Effector CD4-positive, alpha-beta T cell (primary cell): ENCODE data around the gene RAPH1.

Experiments
- DNase-seq: peaks from one replicate; pipeline ENCODE4 v3.0.0-alpha.2; 2020

Gene RAPH1

GRCh38 chr2:203347375-203347774, 187.7 kb downstream of the RAPH1 start:
- DNase-seq, result no peak

- no peak for DNase-seq
Measured at GRCh38 chr2:203346612-203347011, 188.5 kb downstream of the RAPH1 start.

GRCh38 chr2:203344667-203345066, 190.4 kb downstream of the RAPH1 start:
- no peak for DNase-seq
